HepG2 (cell line): ENCODE data around the gene KLHL21. TPM values are rescaled to one million over a fixed set of nuclear protein-coding genes. Genes with fewer than 3 reads are reported as not detected.

ENCODE experiments used
- ARID2 ChIP-seq: sonication (generic); formaldehyde crosslinking; IDR thresholded peaks from 2 replicates; pipeline ENCODE4 v1.8.1; 2022; ENCODE audit warnings: mild to moderate bottlenecking, missing genetic modification reagents, borderline replicate concordance
- IRF2 ChIP-seq: IDR thresholded peaks from 2 replicates; pipeline ENCODE4 v1.6.1; 2018; ENCODE audit warnings: missing genetic modification reagents, missing compliant biosample characterization
- PRMT3 ChIP-seq: sonication (generic); formaldehyde crosslinking; IDR thresholded peaks from 2 replicates; pipeline ENCODE4 v1.8.1; 2022; ENCODE audit warnings: low read depth, mild to moderate bottlenecking, moderate library complexity, missing genetic modification reagents, borderline replicate concordance
- ZNF564 ChIP-seq: sonication (generic); formaldehyde crosslinking; IDR thresholded peaks from 2 replicates; pipeline ENCODE4 v1.8.1; 2023; ENCODE audit warnings: mild to moderate bottlenecking, missing genetic modification reagents
- ZNF569 ChIP-seq: sonication (generic); formaldehyde crosslinking; IDR thresholded peaks from 2 replicates; pipeline ENCODE4 v1.5.0; 2020; ENCODE audit warnings: mild to moderate bottlenecking, missing genetic modification reagents, moderate library complexity, borderline replicate concordance
- ZNF768 ChIP-seq: sonication (generic); formaldehyde crosslinking; IDR thresholded peaks from 2 replicates; pipeline ENCODE4 v1.4.0; 2020; ENCODE audit warnings: missing genetic modification reagents
- polyA plus RNA-seq, 8 experiments: library from polyadenylated mRNA; depleted of rRNA in 3 of 8; stranded (reverse) in 7 of 8; unstranded in 1 of 8; fragments of >200 nt; fragmentation: Illumina TruSeq in 4 of 8; extraction: Trizol in 4 of 8; gene quantifications; 2 replicates each; pipeline versions ENCODE4 v1.2.1 to v1.2.3, GENCODE V29; 2011 to 2016; ENCODE audit warnings: low read depth in 4 of 8, missing spikeins in 1 of 8, mixed read lengths in 1 of 8; ENCODE audit not compliant: insufficient read depth in 1 of 8
- total RNA-seq, 5 experiments: library from RNA; depleted of rRNA; stranded (reverse); fragments of >200 nt; fragmentation: Illumina TruSeq; extraction: Trizol; gene quantifications; 2 replicates each; pipeline ENCODE4 v1.2.3, GENCODE V29; 2016; ENCODE audit warnings: low read depth in 1 of 5
- TF ChIP-seq, protein P1 (sequence below): sonication (generic); formaldehyde crosslinking; IDR thresholded peaks from 2 replicates; pipeline ENCODE4 v1.8.0; 2022; ENCODE audit warnings: missing genetic modification reagents, mild to moderate bottlenecking, moderate library complexity, borderline replicate concordance
- TF ChIP-seq, protein P2 (sequence below): sonication (generic); formaldehyde crosslinking; IDR thresholded peaks from 2 replicates; pipeline ENCODE4 v1.4.0; 2020; ENCODE audit warnings: missing genetic modification reagents

Gene KLHL21
- total and polyA plus RNA-seq, 2 of the 13 experiments (the other 11 are each of a cell fraction or from before 2014, with no cell fraction given) = 14.8 to 25.0 TPM

- TF ChIP-seq ARID2 (CRISPR knock-in tag) (no peak), IRF2 (CRISPR knock-in tag) (no peak), ZNF768 (CRISPR knock-in tag) (no peak), ZNF569 (CRISPR knock-in tag) (no peak), PRMT3 (CRISPR knock-in tag) (no peak), ZNF564 (CRISPR knock-in tag) (no peak)
- TF ChIP-seq, protein P1, sequence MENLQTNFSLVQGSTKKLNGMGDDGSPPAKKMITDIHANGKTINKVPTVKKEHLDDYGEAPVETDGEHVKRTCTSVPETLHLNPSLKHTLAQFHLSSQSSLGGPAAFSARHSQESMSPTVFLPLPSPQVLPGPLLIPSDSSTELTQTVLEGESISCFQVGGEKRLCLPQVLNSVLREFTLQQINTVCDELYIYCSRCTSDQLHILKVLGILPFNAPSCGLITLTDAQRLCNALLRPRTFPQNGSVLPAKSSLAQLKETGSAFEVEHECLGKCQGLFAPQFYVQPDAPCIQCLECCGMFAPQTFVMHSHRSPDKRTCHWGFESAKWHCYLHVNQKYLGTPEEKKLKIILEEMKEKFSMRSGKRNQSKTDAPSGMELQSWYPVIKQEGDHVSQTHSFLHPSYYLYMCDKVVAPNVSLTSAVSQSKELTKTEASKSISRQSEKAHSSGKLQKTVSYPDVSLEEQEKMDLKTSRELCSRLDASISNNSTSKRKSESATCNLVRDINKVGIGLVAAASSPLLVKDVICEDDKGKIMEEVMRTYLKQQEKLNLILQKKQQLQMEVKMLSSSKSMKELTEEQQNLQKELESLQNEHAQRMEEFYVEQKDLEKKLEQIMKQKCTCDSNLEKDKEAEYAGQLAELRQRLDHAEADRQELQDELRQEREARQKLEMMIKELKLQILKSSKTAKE (CRISPR knock-in tag) = no peak
- TF ChIP-seq, protein P2, sequence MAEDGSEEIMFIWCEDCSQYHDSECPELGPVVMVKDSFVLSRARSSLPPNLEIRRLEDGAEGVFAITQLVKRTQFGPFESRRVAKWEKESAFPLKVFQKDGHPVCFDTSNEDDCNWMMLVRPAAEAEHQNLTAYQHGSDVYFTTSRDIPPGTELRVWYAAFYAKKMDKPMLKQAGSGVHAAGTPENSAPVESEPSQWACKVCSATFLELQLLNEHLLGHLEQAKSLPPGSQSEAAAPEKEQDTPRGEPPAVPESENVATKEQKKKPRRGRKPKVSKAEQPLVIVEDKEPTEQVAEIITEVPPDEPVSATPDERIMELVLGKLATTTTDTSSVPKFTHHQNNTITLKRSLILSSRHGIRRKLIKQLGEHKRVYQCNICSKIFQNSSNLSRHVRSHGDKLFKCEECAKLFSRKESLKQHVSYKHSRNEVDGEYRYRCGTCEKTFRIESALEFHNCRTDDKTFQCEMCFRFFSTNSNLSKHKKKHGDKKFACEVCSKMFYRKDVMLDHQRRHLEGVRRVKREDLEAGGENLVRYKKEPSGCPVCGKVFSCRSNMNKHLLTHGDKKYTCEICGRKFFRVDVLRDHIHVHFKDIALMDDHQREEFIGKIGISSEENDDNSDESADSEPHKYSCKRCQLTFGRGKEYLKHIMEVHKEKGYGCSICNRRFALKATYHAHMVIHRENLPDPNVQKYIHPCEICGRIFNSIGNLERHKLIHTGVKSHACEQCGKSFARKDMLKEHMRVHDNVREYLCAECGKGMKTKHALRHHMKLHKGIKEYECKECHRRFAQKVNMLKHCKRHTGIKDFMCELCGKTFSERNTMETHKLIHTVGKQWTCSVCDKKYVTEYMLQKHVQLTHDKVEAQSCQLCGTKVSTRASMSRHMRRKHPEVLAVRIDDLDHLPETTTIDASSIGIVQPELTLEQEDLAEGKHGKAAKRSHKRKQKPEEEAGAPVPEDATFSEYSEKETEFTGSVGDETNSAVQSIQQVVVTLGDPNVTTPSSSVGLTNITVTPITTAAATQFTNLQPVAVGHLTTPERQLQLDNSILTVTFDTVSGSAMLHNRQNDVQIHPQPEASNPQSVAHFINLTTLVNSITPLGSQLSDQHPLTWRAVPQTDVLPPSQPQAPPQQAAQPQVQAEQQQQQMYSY = no peak
These were observed 32.6 kb downstream of the KLHL21 start (continued) for GRCh38 chr1:6570100-6570499.
